Measurements from ENCODE around the gene GNA12. TPM values are rescaled to one million over a fixed set of nuclear protein-coding genes. Genes with fewer than 3 reads are reported as not detected.

The GNA12 gene
- total RNA-seq, 1 donor = 27.1 TPM

GRCh38 chr7:2862831-2863361 lies 18.8 kb upstream of the GNA12 start:
- Histone ChIP-seq H3K27me3 (ENCODE audit: insufficient read depth, low read length) (no peaks in the 10 kb centered on the region), H3K9me3 (ENCODE audit: low read depth, low read length) (no peaks in the 10 kb centered on the region), H4K20me1 (ENCODE audit: insufficient read depth, low read length) (no peaks in the 10 kb centered on the region), H2AFZ (ENCODE audit: low read length) (peak overlapping the region; percentile 92), H3K4me3 (ENCODE audit: insufficient read depth, low read length) (peak overlapping the region; percentile 55), H3K79me2 (ENCODE audit: insufficient read depth, low read length) (no peaks in the 10 kb centered on the region), H3K27ac (ENCODE audit: low read depth, low read length) (peak overlapping the region; percentile 92), H3K36me3 (ENCODE audit: insufficient read depth, low read length) (no peaks in the 10 kb centered on the region), H3K4me2 (ENCODE audit: insufficient read depth, low read length) (peak overlapping the region; percentile 80), H3K4me1 (ENCODE audit: insufficient read depth, low read length) (peaks cover 17% of the 10 kb centered on the region)
- TF ChIP-seq, protein P1, sequence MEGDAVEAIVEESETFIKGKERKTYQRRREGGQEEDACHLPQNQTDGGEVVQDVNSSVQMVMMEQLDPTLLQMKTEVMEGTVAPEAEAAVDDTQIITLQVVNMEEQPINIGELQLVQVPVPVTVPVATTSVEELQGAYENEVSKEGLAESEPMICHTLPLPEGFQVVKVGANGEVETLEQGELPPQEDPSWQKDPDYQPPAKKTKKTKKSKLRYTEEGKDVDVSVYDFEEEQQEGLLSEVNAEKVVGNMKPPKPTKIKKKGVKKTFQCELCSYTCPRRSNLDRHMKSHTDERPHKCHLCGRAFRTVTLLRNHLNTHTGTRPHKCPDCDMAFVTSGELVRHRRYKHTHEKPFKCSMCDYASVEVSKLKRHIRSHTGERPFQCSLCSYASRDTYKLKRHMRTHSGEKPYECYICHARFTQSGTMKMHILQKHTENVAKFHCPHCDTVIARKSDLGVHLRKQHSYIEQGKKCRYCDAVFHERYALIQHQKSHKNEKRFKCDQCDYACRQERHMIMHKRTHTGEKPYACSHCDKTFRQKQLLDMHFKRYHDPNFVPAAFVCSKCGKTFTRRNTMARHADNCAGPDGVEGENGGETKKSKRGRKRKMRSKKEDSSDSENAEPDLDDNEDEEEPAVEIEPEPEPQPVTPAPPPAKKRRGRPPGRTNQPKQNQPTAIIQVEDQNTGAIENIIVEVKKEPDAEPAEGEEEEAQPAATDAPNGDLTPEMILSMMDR (IDR thresholded peaks at IDR 0.05; ENCODE audit: extremely low read depth, low read depth, low read length) = no peak
- DNase-seq (ENCODE audit: insufficient read length, low spot score, missing footprints) = no peak

GRCh38 chr7:2861509-2861908 lies 17.4 kb upstream of the GNA12 start:
- H3K4me2 ChIP-seq (ENCODE audit: insufficient read depth, low read length) = no peak overlapping the region
- TF ChIP-seq, protein P1 (IDR thresholded peaks at IDR 0.05; ENCODE audit: extremely low read depth, low read depth, low read length) = no peak
- no peaks in the 10 kb centered on the region for H4K20me1 ChIP-seq (ENCODE audit: insufficient read depth, low read length)
- no peak overlapping the region for H3K27ac ChIP-seq (ENCODE audit: low read depth, low read length)
- H2AFZ ChIP-seq (ENCODE audit: low read length) = no peak overlapping the region
- H3K4me1 ChIP-seq (ENCODE audit: insufficient read depth, low read length) = peaks cover 17% of the 10 kb centered on the region
- no peak overlapping the region for H3K4me3 ChIP-seq (ENCODE audit: insufficient read depth, low read length)
- no peak for DNase-seq (ENCODE audit: insufficient read length, low spot score, missing footprints)
- no peaks in the 10 kb centered on the region for H3K9me3 ChIP-seq (ENCODE audit: low read depth, low read length)
- H3K79me2 ChIP-seq (ENCODE audit: insufficient read depth, low read length) = no peaks in the 10 kb centered on the region
- no peaks in the 10 kb centered on the region for H3K27me3 ChIP-seq (ENCODE audit: insufficient read depth, low read length)
- H3K36me3 ChIP-seq (ENCODE audit: insufficient read depth, low read length) = no peaks in the 10 kb centered on the region

DNA sequence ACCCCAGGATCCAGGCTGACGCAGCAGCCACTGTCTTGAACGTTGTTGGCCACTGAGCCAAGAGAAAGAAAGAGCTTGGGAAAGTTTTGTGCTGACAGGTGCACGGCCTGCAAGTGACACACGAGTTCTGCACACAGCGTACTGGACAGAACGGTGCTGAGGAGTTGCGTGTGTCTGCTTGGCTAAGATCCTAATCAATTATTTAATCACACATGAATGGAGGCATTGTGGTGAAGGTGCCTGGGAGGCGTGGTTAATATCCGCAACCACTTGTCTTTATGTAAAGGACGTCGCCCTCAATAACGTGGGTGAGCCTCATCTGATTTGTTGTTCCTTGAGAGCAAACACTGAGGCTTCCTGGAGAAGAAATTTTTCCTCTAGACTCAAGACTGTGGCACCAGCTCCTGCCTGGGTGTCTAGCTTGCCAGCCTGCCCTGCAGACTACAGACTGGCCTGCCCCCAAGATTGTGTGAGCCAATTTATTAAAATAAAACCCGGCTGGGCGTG lies 16.6 kb upstream of the GNA12 start:
- DNase-seq (ENCODE audit: insufficient read length, low spot score, missing footprints) = no peak

DNA sequence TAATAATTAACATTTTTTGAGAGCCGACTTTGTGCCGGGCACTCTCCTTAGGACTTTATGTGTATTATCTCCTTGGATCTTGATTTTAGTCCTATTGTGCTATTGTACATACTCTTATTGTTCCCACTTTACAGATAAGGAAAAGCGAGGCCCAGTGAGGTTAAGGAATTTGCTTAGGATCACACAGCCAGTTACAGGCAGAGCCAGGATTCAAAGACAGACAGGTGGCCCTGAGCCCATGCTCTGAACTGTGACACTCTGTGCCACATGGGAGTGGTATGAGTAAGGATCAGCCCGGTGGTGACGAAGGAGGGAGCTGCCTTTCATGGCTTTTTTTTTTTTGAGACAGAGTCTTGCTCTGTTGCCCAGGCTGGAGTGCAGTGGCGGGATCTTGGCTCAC lies 15.8 kb upstream of the GNA12 start:
- no peaks in the 10 kb centered on the region for H3K79me2 ChIP-seq (ENCODE audit: insufficient read depth, low read length)
- no peaks in the 10 kb centered on the region for H3K27me3 ChIP-seq (ENCODE audit: insufficient read depth, low read length)
- H2AFZ ChIP-seq (ENCODE audit: low read length) = no peak overlapping the region
- no peak for DNase-seq (ENCODE audit: insufficient read length, low spot score, missing footprints)
- no peak overlapping the region for H3K4me2 ChIP-seq (ENCODE audit: insufficient read depth, low read length)
- no peaks in the 10 kb centered on the region for H4K20me1 ChIP-seq (ENCODE audit: insufficient read depth, low read length)
- TF ChIP-seq, protein P1 (IDR thresholded peaks at IDR 0.05; ENCODE audit: extremely low read depth, low read depth, low read length) = no peak
- H3K4me1 ChIP-seq (ENCODE audit: insufficient read depth, low read length) = peaks cover 17% of the 10 kb centered on the region
- no peaks in the 10 kb centered on the region for H3K9me3 ChIP-seq (ENCODE audit: low read depth, low read length)
- no peak overlapping the region for H3K27ac ChIP-seq (ENCODE audit: low read depth, low read length)
- no peaks in the 10 kb centered on the region for H3K36me3 ChIP-seq (ENCODE audit: insufficient read depth, low read length)
- no peak overlapping the region for H3K4me3 ChIP-seq (ENCODE audit: insufficient read depth, low read length)

More for the DNA sequence above, 16.6 kb upstream of the GNA12 start:
- no peak overlapping the region for H3K27ac ChIP-seq (ENCODE audit: low read depth, low read length)
- peaks cover 17% of the 10 kb centered on the region for H3K4me1 ChIP-seq (ENCODE audit: insufficient read depth, low read length)
- H3K36me3 ChIP-seq (ENCODE audit: insufficient read depth, low read length) = no peaks in the 10 kb centered on the region
- no peaks in the 10 kb centered on the region for H3K27me3 ChIP-seq (ENCODE audit: insufficient read depth, low read length)
- no peak overlapping the region for H3K4me2 ChIP-seq (ENCODE audit: insufficient read depth, low read length)
- TF ChIP-seq, protein P1 (IDR thresholded peaks at IDR 0.05; ENCODE audit: extremely low read depth, low read depth, low read length) = no peak
- H3K79me2 ChIP-seq (ENCODE audit: insufficient read depth, low read length) = no peaks in the 10 kb centered on the region
- H2AFZ ChIP-seq (ENCODE audit: low read length) = no peak overlapping the region
- H3K9me3 ChIP-seq (ENCODE audit: low read depth, low read length) = no peaks in the 10 kb centered on the region
- no peak overlapping the region for H3K4me3 ChIP-seq (ENCODE audit: insufficient read depth, low read length)
- H4K20me1 ChIP-seq (ENCODE audit: insufficient read depth, low read length) = no peaks in the 10 kb centered on the region

All from osteoblast (primary cell).